ENCODE measurements around the gene ASB4.
"Not testable (repeated sequence)": the region's sequence is repeated elsewhere in the genome, so short reads cannot be mapped to it uniquely, and the experiment has no call there.

ASB4 gene

GRCh38 chr7:95479992-95480624 lies 5.6 kb upstream of the ASB4 start:
- DNase-seq = no peak

GRCh38 chr7:95481271-95482165 lies 4.2 kb upstream of the ASB4 start:
- DNase-seq = no peak

- DNase-seq = no peak
Observed at GRCh38 chr7:95482424-95482823, 3.3 kb upstream of the ASB4 start.

GRCh38 chr7:95490231-95490762 lies 4.6 kb downstream of the ASB4 start:
- no peak for DNase-seq

- no peak for DNase-seq
Observed at GRCh38 chr7:95491201-95491600, 5.5 kb downstream of the ASB4 start.

- DNase-seq = no peak
Observed at GRCh38 chr7:95491634-95492314, 6.0 kb downstream of the ASB4 start.

GRCh38 chr7:95493247-95493646 lies 7.5 kb downstream of the ASB4 start:
- DNase-seq = no peak

GRCh38 chr7:95493844-95494243 lies 8.1 kb downstream of the ASB4 start:
- DNase-seq = no peak

GRCh38 chr7:95501261-95501832 lies 15.6 kb downstream of the ASB4 start:
- no peak for DNase-seq

GRCh38 chr7:95502403-95502802 lies 16.7 kb downstream of the ASB4 start:
- DNase-seq = no peak

- DNase-seq = no peak
Observed at GRCh38 chr7:95503271-95504131, 17.8 kb downstream of the ASB4 start.

- not testable (repeated sequence) for DNase-seq
Observed at GRCh38 chr7:95504132-95504588, 18.4 kb downstream of the ASB4 start.

- no peak for DNase-seq
Observed at GRCh38 chr7:95508780-95509179, 23.0 kb downstream of the ASB4 start.

GRCh38 chr7:95509199-95509598 lies 23.5 kb downstream of the ASB4 start:
- DNase-seq = no peak

- peak; percentile 76 to 81 for DNase-seq
Observed at GRCh38 chr7:95511716-95512260, 26.0 kb downstream of the ASB4 start.

GRCh38 chr7:95517458-95517857 lies 31.7 kb downstream of the ASB4 start:
- no peak for DNase-seq

- DNase-seq = no peak
Observed at GRCh38 chr7:95517870-95518269, 32.1 kb downstream of the ASB4 start.

GRCh38 chr7:95520136-95520535 lies 34.4 kb downstream of the ASB4 start:
- no peak for DNase-seq

GRCh38 chr7:95525503-95525902 lies 39.8 kb downstream of the ASB4 start:
- no peak for DNase-seq

- DNase-seq = no peak
Observed at GRCh38 chr7:95526128-95526738, 40.5 kb downstream of the ASB4 start.
